GM10248 (cell line): ENCODE data around the gene ELOVL2.

Experiments
- CTCF ChIA-PET: fragments of 300-600 bp; sonication (Branson Sonifier 250); formaldehyde crosslinking; extraction: SDS; loops from one replicate; lab custom pipeline; 2021; ENCODE audit warnings: antibody characterized with exemption; lab: Yijun Ruan, JAX
- POLR2A ChIA-PET: fragments of 350-650 bp; sonication (Branson Sonifier 250); formaldehyde crosslinking; extraction: SDS; loops from one replicate; lab custom pipeline; 2020; ENCODE audit warnings: antibody characterized with exemption; lab: Yijun Ruan, JAX
- DNase-seq: peaks from one replicate; pipeline ENCODE4 v3.0.0; 2012; ENCODE audit errors: extremely low spot score
- TF ChIP-seq, protein P1 (sequence below): IDR thresholded peaks from 2 replicates; pipeline ENCODE4 v1.5.1; 2012; ENCODE audit warnings: mild to moderate bottlenecking, low read depth; ENCODE audit errors: extremely low read depth, missing control alignments, control extremely low read depth

The ELOVL2 gene

DNA sequence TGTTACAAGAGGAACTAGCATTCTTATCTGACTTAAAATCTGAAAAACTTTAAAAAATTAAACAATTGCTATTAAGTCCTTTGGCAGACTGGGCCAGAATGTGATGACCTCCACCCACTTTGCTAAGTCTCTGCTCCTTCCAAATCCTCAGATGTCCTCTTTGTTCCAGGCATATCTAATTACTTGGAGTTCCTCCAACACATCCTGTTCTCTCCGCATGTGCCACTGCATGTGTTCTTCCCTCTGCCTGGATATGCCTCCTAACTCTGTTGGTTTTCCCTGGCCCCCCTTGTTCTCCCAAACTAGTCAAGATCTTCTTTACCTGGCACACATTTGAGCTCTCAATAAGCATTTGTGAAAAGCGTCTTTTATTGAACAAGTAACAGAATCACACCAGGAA lies 23.1 kb downstream of the ELOVL2 start:
- POLR2A ChIA-PET, result no interaction called here
- no peak for DNase-seq
- CTCF ChIA-PET, result interaction anchor here (1.2 to 1.8 kb wide), 4 partner anchors 9 to 48 kb away, joined by 3 to 6 read pairs (median 4); no protein-coding TSS in a partner anchor
- TF ChIP-seq, protein P1, sequence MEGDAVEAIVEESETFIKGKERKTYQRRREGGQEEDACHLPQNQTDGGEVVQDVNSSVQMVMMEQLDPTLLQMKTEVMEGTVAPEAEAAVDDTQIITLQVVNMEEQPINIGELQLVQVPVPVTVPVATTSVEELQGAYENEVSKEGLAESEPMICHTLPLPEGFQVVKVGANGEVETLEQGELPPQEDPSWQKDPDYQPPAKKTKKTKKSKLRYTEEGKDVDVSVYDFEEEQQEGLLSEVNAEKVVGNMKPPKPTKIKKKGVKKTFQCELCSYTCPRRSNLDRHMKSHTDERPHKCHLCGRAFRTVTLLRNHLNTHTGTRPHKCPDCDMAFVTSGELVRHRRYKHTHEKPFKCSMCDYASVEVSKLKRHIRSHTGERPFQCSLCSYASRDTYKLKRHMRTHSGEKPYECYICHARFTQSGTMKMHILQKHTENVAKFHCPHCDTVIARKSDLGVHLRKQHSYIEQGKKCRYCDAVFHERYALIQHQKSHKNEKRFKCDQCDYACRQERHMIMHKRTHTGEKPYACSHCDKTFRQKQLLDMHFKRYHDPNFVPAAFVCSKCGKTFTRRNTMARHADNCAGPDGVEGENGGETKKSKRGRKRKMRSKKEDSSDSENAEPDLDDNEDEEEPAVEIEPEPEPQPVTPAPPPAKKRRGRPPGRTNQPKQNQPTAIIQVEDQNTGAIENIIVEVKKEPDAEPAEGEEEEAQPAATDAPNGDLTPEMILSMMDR, result no peak

DNA sequence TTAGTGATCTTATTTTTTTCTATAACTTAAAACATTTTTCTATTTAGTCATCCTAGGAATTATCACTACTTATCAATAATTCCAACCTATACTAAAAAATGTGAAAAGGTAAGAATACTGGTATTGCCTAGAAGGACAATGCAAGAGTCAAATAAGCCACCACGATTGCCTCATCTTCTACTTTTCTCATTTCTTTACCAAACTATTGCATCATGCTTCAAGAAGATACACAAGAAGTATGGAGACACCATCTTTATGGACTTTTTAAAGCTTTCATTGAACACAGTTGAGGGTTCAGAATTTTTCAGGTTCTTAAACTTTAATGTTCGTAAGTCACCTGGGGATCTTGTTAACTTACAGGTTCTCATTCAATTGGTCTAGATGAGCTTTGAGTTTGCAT lies 25.9 kb downstream of the ELOVL2 start:
- TF ChIP-seq, protein P1, result no peak
- CTCF ChIA-PET, result no interaction called here
- POLR2A ChIA-PET, result no interaction called here
- no peak for DNase-seq

DNA sequence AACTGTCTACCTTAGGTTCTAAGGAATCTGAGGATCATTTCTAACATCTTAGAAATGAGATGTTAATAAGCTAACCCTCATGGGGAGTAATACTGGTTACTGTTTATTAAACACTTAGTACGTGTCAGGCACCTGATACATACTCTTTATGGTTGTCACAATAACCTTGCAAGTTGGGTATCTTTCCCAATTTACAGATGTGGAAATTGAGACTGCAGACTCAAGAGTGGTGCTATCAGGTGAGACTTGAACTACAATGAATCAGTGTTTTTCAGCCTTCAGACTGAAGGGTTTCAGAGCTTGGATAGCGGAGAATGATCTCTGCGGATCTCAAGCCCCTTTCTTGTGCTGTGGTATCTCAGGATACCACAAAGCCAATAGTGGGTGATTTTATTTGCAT lies 27.0 kb downstream of the ELOVL2 start:
- TF ChIP-seq, protein P1, result no peak
- DNase-seq, result no peak
- ChIA-PET POLR2A (no interaction called here), CTCF (interaction anchor here (1.1 to 1.4 kb wide), 2 partner anchors 9 to 62 kb away, joined by 4 to 5 read pairs; no protein-coding TSS in a partner anchor)

DNA sequence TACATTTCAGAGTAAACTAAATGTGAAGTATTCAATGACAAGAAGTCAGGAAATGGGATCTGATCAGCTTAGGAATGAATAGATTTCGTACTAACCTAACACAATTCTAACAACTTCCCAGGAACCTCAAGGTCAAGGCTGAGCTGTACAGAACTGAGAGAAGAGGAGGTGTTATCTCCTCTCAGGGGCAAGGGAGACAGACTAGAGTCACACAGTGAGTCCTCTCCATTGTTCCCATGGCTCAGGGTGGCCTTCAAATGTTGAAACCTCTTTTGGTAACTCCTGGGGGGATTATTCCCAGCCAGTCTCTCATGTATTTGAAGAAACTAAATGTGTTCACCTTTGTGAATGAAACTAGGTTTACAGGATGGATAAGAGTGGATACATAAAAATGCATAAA lies 27.7 kb downstream of the ELOVL2 start:
- no peak for DNase-seq
- TF ChIP-seq, protein P1, result no peak
- ChIA-PET POLR2A (no interaction called here), CTCF (interaction anchor here (0.7 to 1.4 kb wide), 4 partner anchors 10 to 480 kb away, joined by 3 to 5 read pairs (median 4); no protein-coding TSS in a partner anchor)

DNA sequence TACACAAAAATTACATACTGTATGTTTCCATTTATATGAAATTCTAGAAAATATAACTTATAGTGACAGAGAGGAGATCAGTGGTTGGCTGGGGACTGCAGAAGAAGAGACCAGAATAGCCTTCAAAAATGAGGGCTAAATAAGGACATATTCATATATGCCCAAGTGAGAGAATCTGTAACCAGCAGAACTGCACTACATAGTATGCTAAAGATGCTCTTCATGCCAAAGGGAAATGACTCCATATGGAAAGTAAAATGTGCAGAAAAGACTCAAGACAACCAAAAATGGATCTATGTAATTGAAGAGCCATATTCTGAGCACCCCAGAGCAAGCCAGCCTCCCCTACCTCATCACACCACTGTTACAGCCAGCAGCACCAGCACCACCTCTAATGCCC lies 29.0 kb downstream of the ELOVL2 start:
- POLR2A ChIA-PET, result no interaction called here
- DNase-seq, result no peak
- CTCF ChIA-PET, result no interaction called here
- TF ChIP-seq, protein P1, result no peak

DNA sequence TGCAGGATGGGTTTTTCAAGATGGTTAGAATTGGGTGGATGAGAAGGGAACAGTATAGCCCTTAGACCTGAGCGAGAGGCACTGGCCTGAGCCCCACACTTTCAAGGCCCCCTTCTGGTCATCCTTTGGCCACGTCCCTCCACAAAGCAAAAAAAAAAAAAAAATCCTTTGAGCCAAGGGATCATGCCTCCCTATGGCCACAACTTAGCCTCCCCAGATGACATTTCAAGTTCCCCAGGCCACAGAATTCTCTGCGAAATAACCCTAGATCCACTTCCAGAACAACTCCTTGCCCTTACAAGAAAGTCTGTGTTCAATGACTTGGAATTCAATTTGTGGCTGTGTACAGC lies 30.4 kb downstream of the ELOVL2 start:
- no peak for DNase-seq
- POLR2A ChIA-PET, result no interaction called here
- TF ChIP-seq, protein P1, result no peak
- CTCF ChIA-PET, result no interaction called here
